ENCODE data around the gene AFTPH. TPM values are rescaled to one million over a fixed set of nuclear protein-coding genes. Genes with fewer than 3 reads are reported as not detected.

The AFTPH gene
- polyA plus RNA-seq, 1 experiment: 22.0 TPM

- POLR2A ChIA-PET: interaction anchor here (0.6 kb wide), 1 partner anchor 115 kb away, joined by 3 read pairs; no protein-coding TSS in a partner anchor
- no peak for TF ChIP-seq CTCF (IDR thresholded peaks at IDR 0.05; ENCODE audit: low read depth, low read length)
- CTCF ChIA-PET: interaction anchor here (0.6 to 0.7 kb wide), 2 partner anchors 33 to 311 kb away, joined by 3 to 10 read pairs; no protein-coding TSS in a partner anchor
- H3K27me3 ChIP-seq (ENCODE audit: control insufficient read depth, insufficient read depth, low read length): no peaks in the 10 kb centered on the region
- no peak for DNase-seq (ENCODE audit: low read depth, low spot score)
- H3K4me3 ChIP-seq (ENCODE audit: low read depth, low read length): no peak overlapping the region
- no peaks in the 10 kb centered on the region for H3K9me3 ChIP-seq (ENCODE audit: control insufficient read depth, insufficient read depth, low read length)
- no peak overlapping the region for H3K27ac ChIP-seq (ENCODE audit: low read depth, low read length)
Measured at GRCh38 chr2:64548761-64549160, 24.6 kb downstream of the AFTPH start.

- no peak overlapping the region for H3K4me3 ChIP-seq (ENCODE audit: low read depth, low read length)
- H3K27ac ChIP-seq (ENCODE audit: low read depth, low read length): no peak overlapping the region
- ChIA-PET CTCF (interaction anchor here (0.6 to 2.4 kb wide), 3 partner anchors 13 to 37 kb away, joined by 3 to 7 read pairs (median 3); partner anchors contain the start of gene AFTPH), POLR2A (no interaction called here)
- no peak for TF ChIP-seq CTCF (IDR thresholded peaks at IDR 0.05; ENCODE audit: low read depth, low read length)
- H3K9me3 ChIP-seq (ENCODE audit: control insufficient read depth, insufficient read depth, low read length): no peaks in the 10 kb centered on the region
- H3K27me3 ChIP-seq (ENCODE audit: control insufficient read depth, insufficient read depth, low read length): no peaks in the 10 kb centered on the region
- no peak for DNase-seq (ENCODE audit: low read depth, low spot score)
Measured at GRCh38 chr2:64550042-64550441, 25.9 kb downstream of the AFTPH start.

- DNase-seq (ENCODE audit: low read depth, low spot score): no peak
- no peak overlapping the region for H3K4me3 ChIP-seq (ENCODE audit: low read depth, low read length)
- ChIA-PET POLR2A (no interaction called here), CTCF (interaction anchor here (0.7 to 2.4 kb wide), 2 partner anchors 29 to 43 kb away, joined by 3 to 7 read pairs; partner anchors contain the start of gene AFTPH)
- no peak overlapping the region for H3K27ac ChIP-seq (ENCODE audit: low read depth, low read length)
- H3K27me3 ChIP-seq (ENCODE audit: control insufficient read depth, insufficient read depth, low read length): no peaks in the 10 kb centered on the region
- TF ChIP-seq CTCF (IDR thresholded peaks at IDR 0.05; ENCODE audit: low read depth, low read length): no peak
- no peaks in the 10 kb centered on the region for H3K9me3 ChIP-seq (ENCODE audit: control insufficient read depth, insufficient read depth, low read length)
Measured at GRCh38 chr2:64551851-64552250, 27.7 kb downstream of the AFTPH start.

- TF ChIP-seq CTCF (IDR thresholded peaks at IDR 0.05; ENCODE audit: low read depth, low read length): no peak
- no peaks in the 10 kb centered on the region for H3K27me3 ChIP-seq (ENCODE audit: control insufficient read depth, insufficient read depth, low read length)
- H3K27ac ChIP-seq (ENCODE audit: low read depth, low read length): no peak overlapping the region
- ChIA-PET POLR2A (no interaction called here), CTCF (interaction anchor here (0.6 to 1.4 kb wide), 6 partner anchors 31 to 361 kb away, joined by 3 to 5 read pairs (median 3); no protein-coding TSS in a partner anchor)
- DNase-seq (ENCODE audit: low read depth, low spot score): no peak
- H3K4me3 ChIP-seq (ENCODE audit: low read depth, low read length): no peak overlapping the region
- H3K9me3 ChIP-seq (ENCODE audit: control insufficient read depth, insufficient read depth, low read length): no peaks in the 10 kb centered on the region
Measured at GRCh38 chr2:64554117-64554516, 30.0 kb downstream of the AFTPH start.

- DNase-seq (ENCODE audit: low read depth, low spot score): no peak
- Histone ChIP-seq H3K9me3 (ENCODE audit: control insufficient read depth, insufficient read depth, low read length) (no peaks in the 10 kb centered on the region), H3K27ac (ENCODE audit: low read depth, low read length) (no peak overlapping the region), H3K4me3 (ENCODE audit: low read depth, low read length) (no peak overlapping the region), H3K27me3 (ENCODE audit: control insufficient read depth, insufficient read depth, low read length) (no peaks in the 10 kb centered on the region)
- no peak for TF ChIP-seq CTCF (IDR thresholded peaks at IDR 0.05; ENCODE audit: low read depth, low read length)
- CTCF ChIA-PET: interaction anchor here (1.5 to 9.6 kb wide), 4 partner anchors 35 to 228 kb away, joined by 8 to 120 read pairs (median 39); partner anchors contain the start of gene AFTPH
- POLR2A ChIA-PET: no interaction called here
Measured at GRCh38 chr2:64558445-64559081, 34.4 kb downstream of the AFTPH start.
